ENCODE results near the gene ARL17B.
"Not testable (repeated sequence)": the region's sequence is repeated elsewhere in the genome, so short reads cannot be mapped to it uniquely, and the experiment has no call there.

GRCh38 chr17:46266063-46266655 is 95.4 kb downstream of the ARL17B start:
- TF ChIP-seq CTCF, POLR2AphosphoS5, POLR2A (IDR thresholded peaks at IDR 0.05): not testable (repeated sequence)

All from prostate gland (tissue), 2 donors.